Cardiac atrium fibroblast (primary cell): ENCODE data around the gene KIAA0513. TPM values are rescaled to one million over a fixed set of nuclear protein-coding genes. Genes with fewer than 3 reads are reported as not detected.

Experiments
- total RNA-seq: library from RNA; depleted of rRNA; stranded (reverse); fragments of >200 nt; gene quantifications from 2 replicates; pipeline ENCODE4 v1.2.3, GENCODE V29; 2015

The KIAA0513 gene, protein sequence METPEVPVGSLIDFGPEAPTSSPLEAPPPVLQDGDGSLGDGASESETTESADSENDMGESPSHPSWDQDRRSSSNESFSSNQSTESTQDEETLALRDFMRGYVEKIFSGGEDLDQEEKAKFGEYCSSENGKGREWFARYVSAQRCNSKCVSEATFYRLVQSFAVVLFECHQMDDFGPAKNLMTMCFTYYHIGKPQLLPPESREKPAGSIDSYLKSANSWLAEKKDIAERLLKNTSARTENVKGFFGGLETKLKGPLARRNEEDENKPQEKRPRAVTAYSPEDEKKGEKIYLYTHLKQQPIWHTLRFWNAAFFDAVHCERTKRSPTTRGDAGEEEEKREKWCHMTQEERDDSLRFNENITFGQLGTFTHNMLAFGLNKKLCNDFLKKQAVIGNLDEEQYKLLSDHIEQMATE
- 7.8 and 8.1 TPM in 2 replicates for total RNA-seq

DNA sequence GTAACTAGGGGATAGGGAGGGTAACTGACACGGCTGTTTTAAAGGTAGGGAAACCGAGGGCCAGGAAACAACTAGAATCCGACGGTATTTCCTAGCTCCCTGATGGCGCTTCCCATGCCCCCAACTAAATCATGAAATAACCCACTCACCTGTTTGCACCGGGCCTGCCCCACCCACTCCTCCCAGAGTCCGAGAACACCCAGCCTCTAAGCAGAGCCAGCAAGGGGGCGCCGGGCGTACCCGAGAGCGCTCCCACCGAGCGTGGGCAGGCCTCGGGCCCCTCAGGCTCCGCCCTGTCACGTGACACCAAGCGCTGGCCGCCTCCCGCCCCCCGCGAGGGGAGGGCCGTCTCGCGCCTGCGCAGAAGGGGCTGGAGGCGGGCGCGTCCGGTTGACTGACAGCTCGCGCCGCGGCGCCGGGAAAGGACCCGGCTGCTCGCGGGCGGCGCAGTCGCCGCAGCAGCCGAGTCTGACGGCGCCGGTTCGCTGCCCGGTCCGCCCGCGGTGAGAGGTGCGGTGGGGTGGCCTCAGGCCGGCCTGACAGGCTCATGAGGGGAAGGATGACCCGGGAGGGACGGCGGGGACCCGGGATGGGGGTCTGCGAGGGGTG is at the start of gene KIAA0513:
Gene KIAA0513, plus strand, starts transcription at position 447 of the 609 bp plus-strand sequence. CDS start 39,277 bp downstream, outside the sequence.

DNA sequence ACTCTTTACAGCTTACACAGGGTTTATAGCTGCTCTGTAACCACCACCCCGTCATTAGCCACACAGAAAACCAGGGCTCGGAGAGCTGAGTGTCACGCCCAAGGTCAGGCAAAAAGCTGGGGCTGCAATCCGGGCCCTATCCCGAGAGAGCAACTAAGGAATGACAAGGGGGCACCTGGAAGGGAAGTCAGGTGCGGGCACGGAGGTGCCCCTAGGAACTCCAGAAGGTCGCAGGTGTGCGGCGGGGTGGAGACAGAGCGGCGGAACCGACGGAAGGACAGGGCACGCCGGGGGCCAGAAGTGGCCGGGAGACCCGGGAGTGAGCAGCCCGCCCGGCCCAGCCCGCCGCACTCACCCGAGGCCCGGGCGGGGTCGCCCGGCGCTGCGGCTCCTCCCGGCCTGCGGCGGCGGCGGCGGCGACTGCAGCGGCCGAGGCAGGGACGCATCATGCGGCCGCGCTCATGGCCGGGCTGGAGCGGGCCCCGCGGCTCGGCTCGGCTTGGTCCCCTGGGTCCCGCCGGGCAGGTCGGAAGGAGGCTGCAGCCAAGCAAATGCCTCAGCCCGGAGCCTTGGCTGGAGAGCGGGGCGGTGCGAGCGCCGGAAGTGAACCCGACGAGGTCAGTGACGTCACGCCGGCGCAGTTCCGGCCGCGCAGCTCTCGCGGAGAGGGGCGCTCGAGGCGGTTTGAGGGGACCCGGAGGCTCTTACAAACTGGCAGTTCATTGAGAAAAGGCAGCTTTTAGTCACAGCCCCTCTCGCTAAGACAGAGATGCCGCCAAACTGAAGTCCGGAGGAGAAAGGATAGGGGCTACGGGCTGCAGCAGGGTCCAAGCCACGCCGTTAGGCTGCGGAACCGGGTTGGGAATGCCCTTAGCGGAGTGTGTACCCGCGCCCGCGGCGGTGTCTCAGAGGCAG is 16.4 kb upstream of the KIAA0513 start, which contains the start of gene ZDHHC7:
Gene ZDHHC7, minus strand, starts transcription at position 605 of the 915 bp plus-strand sequence. CDS start 20,917 bp downstream, outside the sequence.

GRCh38 chr16:85112364-85112763 is 84.8 kb downstream of the KIAA0513 start, which contains the start of gene CIBAR2:
TSS of gene CIBAR2 (minus strand) at chr16:85112472. CDS start at chr16:85112352, 120 bp downstream.

Other genes starting within 250 kb of the KIAA0513 start
- gene CRISPLD2, start 207.8 kb upstream of the KIAA0513 start, total RNA-seq = 11.6 and 47.8 TPM in 2 replicates
- 43.7 and 45.8 TPM in 2 replicates for gene ZDHHC7, start 16.3 kb upstream of the KIAA0513 start, total RNA-seq
- not detected in 2 replicates for gene CIBAR2, start 84.7 kb downstream of the KIAA0513 start, total RNA-seq